Measurements from ENCODE around the gene APCDD1. TPM values are rescaled to one million over a fixed set of nuclear protein-coding genes. Genes with fewer than 3 reads are reported as not detected.
"Not testable (repeated sequence)": the region's sequence is repeated elsewhere in the genome, so short reads cannot be mapped to it uniquely, and the experiment has no call there.

The APCDD1 gene
- polyA plus RNA-seq, 3 donors: 80.7 to 113 (median 109) TPM

- no peak for DNase-seq (ENCODE audit: extremely low read depth in 1 of 11, low read depth in 9 of 11, low spot score in 4 of 11)
Measured at GRCh38 chr18:10537765-10538164, 83.3 kb downstream of the APCDD1 start.

- not testable (repeated sequence) for DNase-seq (ENCODE audit: extremely low read depth in 1 of 11, low read depth in 9 of 11, low spot score in 4 of 11)
Measured at GRCh38 chr18:10539124-10539523, 84.7 kb downstream of the APCDD1 start.

Other genes starting within 250 kb of the APCDD1 start
- gene NAPG, start 71.4 kb downstream of the APCDD1 start, polyA plus RNA-seq (ENCODE audit: insufficient read length in 3 of 3): 10 to 100 TPM; 17.1 to 27.1 (median 21.9) TPM